ENCODE data around the gene NTRK3.

DNA sequence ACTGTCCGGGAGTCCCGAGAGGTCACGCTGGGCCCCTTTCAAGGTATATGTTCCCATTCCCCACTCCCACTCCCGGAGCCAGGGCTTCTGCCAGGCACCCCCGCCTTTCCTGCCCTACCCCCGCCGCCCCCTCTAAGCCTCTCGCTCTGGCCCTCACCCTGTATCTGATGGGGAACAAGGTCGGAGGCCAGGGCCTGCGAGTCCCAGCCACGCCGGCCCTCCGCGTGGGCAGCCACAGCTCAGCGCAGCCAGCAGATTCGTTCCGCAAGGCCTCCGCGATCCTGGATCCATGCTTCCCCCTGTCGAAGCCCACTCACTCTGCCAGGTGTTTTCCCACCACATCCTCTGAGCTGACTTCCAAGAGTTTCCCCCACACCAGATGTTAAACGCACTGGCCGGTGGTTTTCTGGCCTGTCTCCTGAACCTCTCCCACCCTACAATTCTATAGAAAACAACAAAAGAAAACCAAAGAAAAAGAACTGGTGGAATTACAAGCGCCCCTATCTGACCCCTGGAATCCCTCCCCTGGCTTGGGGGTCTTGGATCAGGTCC, 303.7 kb downstream of the NTRK3 start:
- TF ChIP-seq POLR2A (IDR thresholded peaks at IDR 0.05) = no peak
- TF ChIP-seq, protein P1, sequence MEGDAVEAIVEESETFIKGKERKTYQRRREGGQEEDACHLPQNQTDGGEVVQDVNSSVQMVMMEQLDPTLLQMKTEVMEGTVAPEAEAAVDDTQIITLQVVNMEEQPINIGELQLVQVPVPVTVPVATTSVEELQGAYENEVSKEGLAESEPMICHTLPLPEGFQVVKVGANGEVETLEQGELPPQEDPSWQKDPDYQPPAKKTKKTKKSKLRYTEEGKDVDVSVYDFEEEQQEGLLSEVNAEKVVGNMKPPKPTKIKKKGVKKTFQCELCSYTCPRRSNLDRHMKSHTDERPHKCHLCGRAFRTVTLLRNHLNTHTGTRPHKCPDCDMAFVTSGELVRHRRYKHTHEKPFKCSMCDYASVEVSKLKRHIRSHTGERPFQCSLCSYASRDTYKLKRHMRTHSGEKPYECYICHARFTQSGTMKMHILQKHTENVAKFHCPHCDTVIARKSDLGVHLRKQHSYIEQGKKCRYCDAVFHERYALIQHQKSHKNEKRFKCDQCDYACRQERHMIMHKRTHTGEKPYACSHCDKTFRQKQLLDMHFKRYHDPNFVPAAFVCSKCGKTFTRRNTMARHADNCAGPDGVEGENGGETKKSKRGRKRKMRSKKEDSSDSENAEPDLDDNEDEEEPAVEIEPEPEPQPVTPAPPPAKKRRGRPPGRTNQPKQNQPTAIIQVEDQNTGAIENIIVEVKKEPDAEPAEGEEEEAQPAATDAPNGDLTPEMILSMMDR (IDR thresholded peaks at IDR 0.05) = no peak
